NOMO-1 (cell line): ENCODE measurements around the gene PCNX4.
"Not testable (repeated sequence)": the region's sequence is repeated elsewhere in the genome, so short reads cannot be mapped to it uniquely, and the experiment has no call there.

Experiments used
- DNase-seq, 2 experiments: peaks; one replicate each; lab custom pipeline; 2025; ENCODE audit not compliant: unreplicated experiment in 2 of 2; lab: John Stamatoyannopoulos, UW

PCNX4 gene

GRCh38 chr14:60099855-60100254 lies 8.1 kb downstream of the PCNX4 start:
- not testable (repeated sequence) for DNase-seq

- no peak for DNase-seq
These were observed 10.1 kb downstream of the PCNX4 start for GRCh38 chr14:60101786-60102185.

GRCh38 chr14:60102389-60102788 lies 10.7 kb downstream of the PCNX4 start:
- no peak for DNase-seq

- no peak for DNase-seq
These were observed 14.6 kb downstream of the PCNX4 start for GRCh38 chr14:60106339-60106738.

GRCh38 chr14:60107477-60107876 lies 15.8 kb downstream of the PCNX4 start:
- DNase-seq = no peak

GRCh38 chr14:60111732-60112131 lies 20.0 kb downstream of the PCNX4 start:
- DNase-seq = no peak

GRCh38 chr14:60114881-60115280 lies 23.2 kb downstream of the PCNX4 start:
- no peak for DNase-seq

GRCh38 chr14:60116181-60116580 lies 24.5 kb downstream of the PCNX4 start:
- no peak for DNase-seq

- DNase-seq = no peak
These were observed 34.2 kb downstream of the PCNX4 start for GRCh38 chr14:60125918-60126317.

DNA sequence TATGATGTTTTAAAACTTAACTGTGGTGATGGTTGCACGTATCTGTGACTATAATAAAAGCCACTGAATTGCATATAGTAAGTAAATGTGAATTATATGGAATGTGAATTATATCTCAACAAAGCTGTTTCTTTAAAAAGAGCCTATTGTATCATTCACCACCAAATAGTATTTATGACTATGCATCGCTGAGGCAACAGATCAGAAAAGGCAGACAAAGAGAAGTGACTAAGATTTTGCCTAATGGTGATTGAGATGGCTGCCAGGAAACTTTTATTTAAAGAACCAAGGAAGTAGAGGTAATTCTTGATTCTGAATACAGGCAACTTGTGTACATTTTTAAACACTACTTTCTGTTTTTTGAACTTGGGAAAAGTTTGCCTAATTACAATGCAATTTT lies 41.8 kb downstream of the PCNX4 start:
- no peak for DNase-seq

DNA sequence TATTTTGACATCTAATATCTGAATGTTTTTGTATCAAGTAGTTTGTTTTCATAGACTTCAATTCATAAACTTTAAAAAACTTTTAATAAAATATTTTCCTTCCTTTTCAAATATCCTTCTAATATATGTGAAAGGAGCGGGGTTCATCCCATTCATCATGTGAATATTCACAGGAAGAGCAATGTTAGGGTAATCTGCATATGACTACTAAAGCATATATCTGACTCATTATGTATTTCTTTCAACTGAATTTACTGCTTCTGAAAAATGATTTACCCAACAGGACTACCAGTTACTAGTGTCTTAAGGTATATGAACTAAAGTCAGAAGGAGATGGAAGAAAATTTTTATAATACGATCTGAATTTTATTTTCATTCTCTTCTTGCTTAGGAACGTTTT lies 43.0 kb downstream of the PCNX4 start:
- no peak for DNase-seq

DNA sequence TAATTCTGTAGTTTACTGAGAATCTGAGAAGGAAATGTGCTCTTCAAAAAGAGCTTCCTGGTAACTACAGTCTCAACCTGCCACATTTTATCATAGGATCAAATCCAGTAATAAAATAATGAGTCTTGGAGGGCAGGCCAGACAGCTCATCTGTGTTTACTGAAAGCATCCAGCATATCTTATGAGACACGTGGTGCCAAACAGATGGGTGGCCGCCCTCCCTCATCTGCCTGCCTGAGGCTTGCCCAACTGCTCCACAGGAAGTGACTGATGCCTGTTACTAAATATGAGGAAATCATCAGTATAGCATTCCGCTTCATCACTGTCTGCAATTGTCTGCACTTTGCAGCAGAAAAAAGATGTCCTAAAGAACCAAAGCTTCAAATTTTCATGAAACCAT lies 60.0 kb downstream of the PCNX4 start:
- DNase-seq = peak; percentile 92 to 95

DNA sequence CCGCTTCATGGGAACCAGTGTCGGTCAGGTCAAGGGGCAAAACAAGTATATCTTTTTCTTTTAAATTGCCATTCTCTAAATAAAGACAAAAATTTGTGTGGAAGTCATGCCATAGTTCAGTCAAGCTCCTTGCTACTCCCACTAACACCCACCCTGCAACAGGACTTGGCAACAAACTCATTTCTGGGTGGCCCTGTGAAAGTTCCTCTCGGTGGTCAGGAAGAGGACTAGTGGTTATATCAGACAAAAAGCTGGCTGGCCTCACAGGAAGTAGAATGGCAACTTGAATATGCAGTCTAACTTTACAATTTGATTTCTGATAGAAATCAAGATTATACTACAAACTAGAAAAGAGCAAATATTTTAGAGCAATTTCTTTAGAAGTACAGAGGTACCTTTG lies 62.3 kb downstream of the PCNX4 start:
- no peak for DNase-seq

- DNase-seq = no peak
These were observed 62.9 kb downstream of the PCNX4 start for GRCh38 chr14:60154671-60155070.

GRCh38 chr14:60160422-60160821 lies 68.7 kb downstream of the PCNX4 start:
- no peak for DNase-seq

GRCh38 chr14:60161196-60162107 lies 69.7 kb downstream of the PCNX4 start:
- peak in 1 of 2 experiments; percentile 33 for DNase-seq

DNA sequence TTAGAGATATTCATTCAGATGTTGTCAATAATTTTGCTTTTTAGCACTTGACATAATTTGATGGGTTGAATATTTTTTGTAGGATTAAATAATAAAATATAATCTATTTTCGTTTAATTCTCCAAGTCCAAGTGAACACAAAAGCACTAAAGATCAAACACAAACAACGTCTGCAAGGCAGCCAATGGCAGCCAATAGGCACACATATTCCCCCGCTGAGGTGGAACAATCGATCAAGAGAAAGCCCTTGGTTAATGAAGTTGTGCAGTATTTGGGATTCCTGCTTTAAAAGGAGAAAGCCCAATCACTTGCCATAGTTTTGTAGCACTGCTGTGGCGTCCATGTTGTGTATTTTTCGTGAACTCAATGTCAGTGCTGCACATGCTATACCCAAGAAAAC lies 72.0 kb downstream of the PCNX4 start:
- DNase-seq = no peak

DNA sequence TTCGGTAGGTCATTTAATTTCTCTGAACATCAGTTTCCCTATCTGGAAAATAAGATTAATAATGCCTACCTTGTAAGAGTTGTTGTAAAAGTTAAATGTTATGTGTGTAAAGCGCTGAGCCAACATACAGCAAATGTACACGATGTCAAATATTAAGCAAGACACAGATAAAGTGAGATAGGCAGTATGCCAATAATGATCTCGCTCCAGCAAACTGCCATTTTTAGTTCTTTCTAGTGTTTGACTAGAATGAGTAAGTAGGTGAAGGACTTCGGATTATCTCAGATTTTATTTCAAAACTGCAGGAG lies 72.6 kb downstream of the PCNX4 start:
- peak; percentile 35 to 74 for DNase-seq

- DNase-seq = peak; percentile 79 to 89
These were observed 73.2 kb downstream of the PCNX4 start, which contains the start of gene DHRS7 for GRCh38 chr14:60164712-60165546. TSS of gene DHRS7 (minus strand) at chr14:60165398. CDS start at chr14:60165309, 89 bp downstream.

DNA sequence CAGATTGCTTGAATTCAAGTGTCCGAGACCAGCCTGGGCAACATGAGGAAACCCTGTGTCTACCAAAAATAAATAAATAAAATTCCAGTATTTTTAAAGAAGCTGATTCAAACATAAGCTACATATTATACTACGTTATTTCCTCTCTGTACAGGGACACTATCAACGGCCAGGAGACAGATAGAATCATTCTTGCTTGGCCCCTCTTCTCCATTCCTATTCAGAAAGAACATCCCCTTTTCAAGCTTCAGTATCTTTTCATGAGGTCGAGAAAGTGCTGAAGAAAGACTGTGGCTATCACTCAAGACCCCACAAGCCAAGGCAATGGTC lies 73.8 kb downstream of the PCNX4 start:
- peak in 1 of 2 experiments; percentile 73 for DNase-seq

DNA sequence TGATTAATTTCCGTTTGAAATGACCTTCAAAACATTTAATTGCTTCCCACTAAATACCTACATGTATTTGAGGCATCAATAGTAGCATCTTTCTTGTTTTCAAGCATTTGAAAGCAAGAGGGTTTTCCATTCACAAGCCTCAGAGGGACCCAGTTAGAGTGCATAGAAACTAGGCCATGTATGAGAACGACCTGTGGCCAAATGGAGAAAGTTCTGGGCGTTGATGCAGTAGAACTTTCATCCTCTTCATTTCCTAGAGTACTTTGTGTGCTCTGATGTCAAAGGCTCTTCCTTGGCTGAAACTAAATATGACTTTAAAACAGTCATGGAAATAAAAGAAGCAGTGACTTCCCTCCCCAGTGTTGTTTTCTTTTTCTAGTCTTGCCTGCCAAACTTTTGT lies 74.4 kb downstream of the PCNX4 start:
- no peak for DNase-seq

- DNase-seq = no peak
These were observed 78.0 kb downstream of the PCNX4 start for GRCh38 chr14:60169722-60170121.
